OCI-LY1 (cell line): ENCODE data around the gene ABCA7.

ENCODE experiments used
- H2AFZ ChIP-seq: fragments of 200-600 bp; sonication (generic), shearing (Covaris generic); 2 replicates; pipeline ENCODE4 v1.6.0; 2014; ENCODE audit warnings: antibody characterized with exemption, mild to moderate bottlenecking, low read length
- H3F3A ChIP-seq: fragments of 200-600 bp; sonication (generic), shearing (Covaris generic); 2 replicates; pipeline ENCODE4 v1.6.0; 2014; ENCODE audit warnings: mild to moderate bottlenecking, antibody characterized with exemption, low read length, moderate library complexity; ENCODE audit not compliant: insufficient read depth
- H3K27ac ChIP-seq: fragments of 200-600 bp; sonication (generic); 2 replicates; pipeline ENCODE4 v1.5.1; 2014; ENCODE audit warnings: low read length, mixed run types, mild to moderate bottlenecking, low read depth; ENCODE audit not compliant: poor library complexity, severe bottlenecking
- H3K27me3 ChIP-seq: fragments of 200-600 bp; sonication (generic); 2 replicates; pipeline ENCODE4 v1.6.0; 2014; ENCODE audit warnings: antibody characterized with exemption, mild to moderate bottlenecking, low read length, moderate library complexity; ENCODE audit not compliant: insufficient read depth
- H3K36me3 ChIP-seq: fragments of 200-600 bp; sonication (generic); 2 replicates; pipeline ENCODE4 v1.6.1; 2014; ENCODE audit warnings: mild to moderate bottlenecking, antibody characterized with exemption, low read length, moderate library complexity, mixed read lengths; ENCODE audit not compliant: insufficient read depth
- H3K4me1 ChIP-seq: fragments of 200-600 bp; sonication (generic); 2 replicates; pipeline ENCODE4 v1.5.1; 2014; ENCODE audit warnings: mild to moderate bottlenecking, low read length, moderate library complexity; ENCODE audit not compliant: insufficient read depth, severe bottlenecking
- H3K4me2 ChIP-seq: fragments of 200-600 bp; sonication (generic), shearing (Covaris generic); 2 replicates; pipeline ENCODE4 v1.6.1; 2014; ENCODE audit warnings: low read length
- H3K4me3 ChIP-seq: fragments of 200-600 bp; sonication (generic); 2 replicates; pipeline ENCODE4 v1.5.1; 2014; ENCODE audit warnings: low read length, low read depth, mild to moderate bottlenecking, mixed read lengths; ENCODE audit not compliant: poor library complexity, severe bottlenecking
- H3K79me2 ChIP-seq: fragments of 200-600 bp; shearing (Covaris generic); 2 replicates; pipeline ENCODE4 v1.6.1; 2016; ENCODE audit warnings: mixed run types, low read length, mixed read lengths; ENCODE audit not compliant: insufficient read depth
- H3K9ac ChIP-seq: fragments of 200-600 bp; sonication (generic), shearing (Covaris generic); 2 replicates; pipeline ENCODE4 v1.6.1; 2014; ENCODE audit warnings: mild to moderate bottlenecking, low read length, mixed read lengths
- H3K9me2 ChIP-seq: fragments of 200-600 bp; sonication (generic), shearing (Covaris generic); 2 replicates; pipeline ENCODE4 v1.6.1; 2014; ENCODE audit warnings: low read depth, mild to moderate bottlenecking, low read length, mixed read lengths
- H3K9me3 ChIP-seq: fragments of 200-600 bp; shearing (Covaris generic); 2 replicates; pipeline ENCODE4 v1.6.1; 2014; ENCODE audit warnings: low read length, mixed read lengths
- H4K20me1 ChIP-seq: fragments of 200-600 bp; sonication (generic), shearing (Covaris generic); 2 replicates; pipeline ENCODE4 v1.6.0; 2016; ENCODE audit warnings: mild to moderate bottlenecking, low read length; ENCODE audit not compliant: insufficient read depth
- CTCF ChIP-seq: fragments of 200-600 bp; sonication (generic), shearing (Covaris generic); IDR thresholded peaks from 2 replicates; pipeline ENCODE4 v1.5.1; 2017; ENCODE audit warnings: mild to moderate bottlenecking, antibody characterized with exemption, low read length, moderate library complexity, mixed read lengths
- EZH2 ChIP-seq: fragments of 200-600 bp; sonication (generic), shearing (Covaris generic); IDR thresholded peaks from 2 replicates; pipeline ENCODE4 v1.8.0; 2017; ENCODE audit warnings: borderline replicate concordance, mixed run types, mild to moderate bottlenecking, antibody characterized with exemption, low read length, moderate library complexity, mixed read lengths

The ABCA7 gene

GRCh38 chr19:1067341-1067957, 27.5 kb downstream of the ABCA7 start:
- peak overlapping the region; percentile 92 for H3K27ac ChIP-seq

GRCh38 chr19:1068009-1069001, 28.4 kb downstream of the ABCA7 start:
- H2AFZ ChIP-seq = no peak overlapping the region
- no peaks in the 10 kb centered on the region for H3K9me2 ChIP-seq
- no peaks in the 10 kb centered on the region for H3K79me2 ChIP-seq
- H3K9ac ChIP-seq = peak overlapping the region; percentile 87
- no peaks in the 10 kb centered on the region for H4K20me1 ChIP-seq
- no peak for TF ChIP-seq CTCF
- no peak for TF ChIP-seq EZH2
- H3F3A ChIP-seq = no peaks in the 10 kb centered on the region
- no peaks in the 10 kb centered on the region for H3K27me3 ChIP-seq
- H3K4me3 ChIP-seq = peak overlapping the region; percentile 86
- H3K4me1 ChIP-seq = peaks cover 46% of the 10 kb centered on the region
- peak overlapping the region; percentile 72 for H3K4me2 ChIP-seq
- H3K27ac ChIP-seq = peak overlapping the region; percentile 92
- no peaks in the 10 kb centered on the region for H3K9me3 ChIP-seq
- peaks cover 15% of the 10 kb centered on the region for H3K36me3 ChIP-seq

More at GRCh38 chr19:1067341-1067957, 27.5 kb downstream of the ABCA7 start:
- Histone ChIP-seq H2AFZ (no peak overlapping the region), H3F3A (no peaks in the 10 kb centered on the region), H3K9me2 (no peaks in the 10 kb centered on the region), H3K27me3 (no peaks in the 10 kb centered on the region), H3K9ac (peak overlapping the region; percentile 87), H3K79me2 (no peaks in the 10 kb centered on the region), H3K4me2 (peak overlapping the region; percentile 72), H4K20me1 (no peaks in the 10 kb centered on the region), H3K4me3 (peak overlapping the region; percentile 86), H3K9me3 (no peaks in the 10 kb centered on the region), H3K36me3 (peaks cover 8% of the 10 kb centered on the region), H3K4me1 (peaks cover 46% of the 10 kb centered on the region)
- TF ChIP-seq CTCF (no peak), EZH2 (no peak)

- peak overlapping the region; percentile 87 for H3K9ac ChIP-seq
- H2AFZ ChIP-seq = no peak overlapping the region
- peak overlapping the region; percentile 86 for H3K4me3 ChIP-seq
- H3F3A ChIP-seq = no peaks in the 10 kb centered on the region
- no peaks in the 10 kb centered on the region for H3K27me3 ChIP-seq
- H3K79me2 ChIP-seq = no peaks in the 10 kb centered on the region
- no peaks in the 10 kb centered on the region for H3K9me3 ChIP-seq
- H3K9me2 ChIP-seq = no peaks in the 10 kb centered on the region
- H3K4me1 ChIP-seq = peaks cover 47% of the 10 kb centered on the region
- peaks cover 24% of the 10 kb centered on the region for H3K36me3 ChIP-seq
- peak overlapping the region; percentile 92 for H3K27ac ChIP-seq
- H4K20me1 ChIP-seq = no peaks in the 10 kb centered on the region
- no peak for TF ChIP-seq CTCF
- TF ChIP-seq EZH2 = no peak
- H3K4me2 ChIP-seq = peak overlapping the region; percentile 72
Observed at GRCh38 chr19:1069009-1069779, 29.3 kb downstream of the ABCA7 start.
